ENCODE data around the gene SYTL2. TPM values are rescaled to one million over a fixed set of nuclear protein-coding genes. Genes with fewer than 3 reads are reported as not detected.

SYTL2 gene
- total RNA-seq, 1 experiment from 2014 or later, result 12.9 TPM

- in situ Hi-C loops (cut with HindIII; ENCODE audit: low pct_unique_long_range_greater_than_20kb, low sequenced_read_pairs), result no loop called here
- no peak for DNase-seq (ENCODE audit: low read depth)
Measured at GRCh38 chr11:85751724-85752123, 59.2 kb downstream of the SYTL2 start.

GRCh38 chr11:85750646-85751045, 60.3 kb downstream of the SYTL2 start:
- in situ Hi-C loops (cut with HindIII; ENCODE audit: low pct_unique_long_range_greater_than_20kb, low sequenced_read_pairs), result no loop called here
- no peak for DNase-seq (ENCODE audit: low read depth)

- no peak for DNase-seq (ENCODE audit: low read depth)
- in situ Hi-C loops (cut with HindIII; ENCODE audit: low pct_unique_long_range_greater_than_20kb, low sequenced_read_pairs), result no loop called here
Measured at GRCh38 chr11:85749884-85750283, 61.1 kb downstream of the SYTL2 start.

- DNase-seq (ENCODE audit: low read depth), result no peak
- in situ Hi-C loops (cut with HindIII; ENCODE audit: low pct_unique_long_range_greater_than_20kb, low sequenced_read_pairs), result no loop called here
Measured at GRCh38 chr11:85749287-85749834, 61.6 kb downstream of the SYTL2 start.

- DNase-seq (ENCODE audit: low read depth), result no peak
- in situ Hi-C loops (cut with HindIII; ENCODE audit: low pct_unique_long_range_greater_than_20kb, low sequenced_read_pairs), result no loop called here
Measured at GRCh38 chr11:85748455-85748891, 62.5 kb downstream of the SYTL2 start.

GRCh38 chr11:85746670-85747069, 64.3 kb downstream of the SYTL2 start:
- DNase-seq (ENCODE audit: low read depth), result no peak
- in situ Hi-C loops (cut with HindIII; ENCODE audit: low pct_unique_long_range_greater_than_20kb, low sequenced_read_pairs), result no loop called here

GRCh38 chr11:85745626-85746025, 65.3 kb downstream of the SYTL2 start:
- no peak for DNase-seq (ENCODE audit: low read depth)
- in situ Hi-C loops (cut with HindIII; ENCODE audit: low pct_unique_long_range_greater_than_20kb, low sequenced_read_pairs), result no loop called here

- in situ Hi-C loops (cut with HindIII; ENCODE audit: low pct_unique_long_range_greater_than_20kb, low sequenced_read_pairs), result no loop called here
- DNase-seq (ENCODE audit: low read depth), result no peak
Measured at GRCh38 chr11:85742873-85743275, 68.1 kb downstream of the SYTL2 start.

- in situ Hi-C loops (cut with HindIII; ENCODE audit: low pct_unique_long_range_greater_than_20kb, low sequenced_read_pairs), result no loop called here
- no peak for DNase-seq (ENCODE audit: low read depth)
Measured at GRCh38 chr11:85742348-85742747, 68.6 kb downstream of the SYTL2 start.

- in situ Hi-C loops (cut with HindIII; ENCODE audit: low pct_unique_long_range_greater_than_20kb, low sequenced_read_pairs), result no loop called here
- DNase-seq (ENCODE audit: low read depth), result no peak
Measured at GRCh38 chr11:85740481-85741400, 70.2 kb downstream of the SYTL2 start.

GRCh38 chr11:85737738-85738137, 73.2 kb downstream of the SYTL2 start:
- no peak for DNase-seq (ENCODE audit: low read depth)
- in situ Hi-C loops (cut with HindIII; ENCODE audit: low pct_unique_long_range_greater_than_20kb, low sequenced_read_pairs), result no loop called here

GRCh38 chr11:85735876-85736460, 75.0 kb downstream of the SYTL2 start:
- in situ Hi-C loops (cut with HindIII; ENCODE audit: low pct_unique_long_range_greater_than_20kb, low sequenced_read_pairs), result no loop called here
- DNase-seq (ENCODE audit: low read depth), result no peak

GRCh38 chr11:85732965-85733364, 78.0 kb downstream of the SYTL2 start:
- no peak for DNase-seq (ENCODE audit: low read depth)
- in situ Hi-C loops (cut with HindIII; ENCODE audit: low pct_unique_long_range_greater_than_20kb, low sequenced_read_pairs), result no loop called here

- no peak for DNase-seq (ENCODE audit: low read depth)
- in situ Hi-C loops (cut with HindIII; ENCODE audit: low pct_unique_long_range_greater_than_20kb, low sequenced_read_pairs), result no loop called here
Measured at GRCh38 chr11:85726381-85726780, 84.6 kb downstream of the SYTL2 start.

- in situ Hi-C loops (cut with HindIII; ENCODE audit: low pct_unique_long_range_greater_than_20kb, low sequenced_read_pairs), result no loop called here
- DNase-seq (ENCODE audit: low read depth), result peak; percentile 24
Measured at GRCh38 chr11:85725510-85726258, 85.3 kb downstream of the SYTL2 start.

GRCh38 chr11:85724748-85725465, 86.0 kb downstream of the SYTL2 start:
- in situ Hi-C loops (cut with HindIII; ENCODE audit: low pct_unique_long_range_greater_than_20kb, low sequenced_read_pairs), result no loop called here
- DNase-seq (ENCODE audit: low read depth), result no peak

GRCh38 chr11:85723088-85723487, 87.9 kb downstream of the SYTL2 start:
- in situ Hi-C loops (cut with HindIII; ENCODE audit: low pct_unique_long_range_greater_than_20kb, low sequenced_read_pairs), result no loop called here
- no peak for DNase-seq (ENCODE audit: low read depth)

GRCh38 chr11:85721191-85721590, 89.8 kb downstream of the SYTL2 start:
- in situ Hi-C loops (cut with HindIII; ENCODE audit: low pct_unique_long_range_greater_than_20kb, low sequenced_read_pairs), result no loop called here

More at GRCh38 chr11:85721191-85721590, 89.8 kb downstream of the SYTL2 start:
- no peak for DNase-seq (ENCODE audit: low read depth)

Measured in Caki2 (cell line).